H9 (cell line): ENCODE measurements around the gene USP3. TPM values are rescaled to one million over a fixed set of nuclear protein-coding genes. Genes with fewer than 3 reads are reported as not detected.

Experiments
- DNase-seq: peaks from one replicate; pipeline ENCODE4 v3.0.0-alpha.2; 2017
- H2AFZ ChIP-seq: one replicate; pipeline ENCODE4 v1.6.1; 2013; ENCODE audit warnings: mild to moderate bottlenecking, low read length, control low read depth, moderate library complexity
- H2AK5ac ChIP-seq: 2 replicates; pipeline ENCODE4 v1.6.1; 2013; ENCODE audit warnings: low read length, control low read depth, mixed read lengths; ENCODE audit not compliant: insufficient read length
- H2BK120ac ChIP-seq: one replicate; pipeline ENCODE4 v1.6.1; 2013; ENCODE audit warnings: low read depth, mild to moderate bottlenecking, low read length, control low read depth, inconsistent platforms; ENCODE audit not compliant: poor library complexity, severe bottlenecking
- H2BK12ac ChIP-seq: 2 replicates; pipeline ENCODE4 v1.6.1; 2013; ENCODE audit warnings: low read length, control low read depth, mixed read lengths, low read depth; ENCODE audit not compliant: insufficient read length
- H2BK15ac ChIP-seq: 2 replicates; pipeline ENCODE4 v1.6.1; 2013; ENCODE audit warnings: low read depth, low read length, control low read depth
- H2BK20ac ChIP-seq: one replicate; pipeline ENCODE4 v1.6.1; 2013; ENCODE audit warnings: low read depth, mild to moderate bottlenecking, low read length, control low read depth, inconsistent platforms; ENCODE audit not compliant: poor library complexity, severe bottlenecking
- H2BK5ac ChIP-seq: 2 replicates; pipeline ENCODE4 v1.6.1; 2013; ENCODE audit warnings: low read length, control low read depth, mixed read lengths; ENCODE audit not compliant: insufficient read length
- H3K14ac ChIP-seq: 2 replicates; pipeline ENCODE4 v1.6.1; 2013; ENCODE audit warnings: low read length, control low read depth; ENCODE audit not compliant: insufficient read depth
- H3K18ac ChIP-seq: 2 replicates; pipeline ENCODE4 v1.6.1; 2013; ENCODE audit warnings: low read depth, mild to moderate bottlenecking, mixed read lengths, low read length, control low read depth; ENCODE audit not compliant: insufficient read length
- H3K23ac ChIP-seq: 2 replicates; pipeline ENCODE4 v1.6.1; 2013; ENCODE audit warnings: low read length, control low read depth, mixed read lengths, low read depth; ENCODE audit not compliant: insufficient read length
- H3K23me2 ChIP-seq: 2 replicates; pipeline ENCODE4 v1.6.1; 2013; ENCODE audit warnings: low read depth, mild to moderate bottlenecking, mixed read lengths, low read length, control low read depth; ENCODE audit not compliant: insufficient read length, poor library complexity, severe bottlenecking
- H3K27ac ChIP-seq: 2 replicates; pipeline ENCODE4 v1.5.1; 2013; ENCODE audit warnings: low read length, control low read depth, mixed read lengths, low read depth; ENCODE audit not compliant: insufficient read length
- H3K27me3 ChIP-seq: 2 replicates; pipeline ENCODE4 v1.6.1; 2013; ENCODE audit warnings: low read length, control low read depth, inconsistent platforms; ENCODE audit not compliant: insufficient read depth
- H3K4ac ChIP-seq: 2 replicates; pipeline ENCODE4 v1.6.1; 2013; ENCODE audit warnings: low read depth, mild to moderate bottlenecking, control low read depth, inconsistent platforms, low read length, moderate library complexity
- H3K4me1 ChIP-seq: 2 replicates; pipeline ENCODE4 v1.6.1; 2013; ENCODE audit warnings: low read length, control low read depth, inconsistent platforms; ENCODE audit not compliant: insufficient read depth
- H3K4me2 ChIP-seq: 2 replicates; pipeline ENCODE4 v1.6.1; 2013; ENCODE audit warnings: low read length, control low read depth, mixed read lengths; ENCODE audit not compliant: insufficient read length, insufficient read depth
- H3K56ac ChIP-seq: 2 replicates; pipeline ENCODE4 v1.6.1; 2013; ENCODE audit warnings: low read depth, mild to moderate bottlenecking, mixed read lengths, low read length, control low read depth; ENCODE audit not compliant: insufficient read length
- H3K79me1 ChIP-seq: 2 replicates; pipeline ENCODE4 v1.6.1; 2013; ENCODE audit warnings: low read depth, mild to moderate bottlenecking, moderate library complexity, low read length, control low read depth, inconsistent platforms; ENCODE audit not compliant: insufficient read depth, poor library complexity, severe bottlenecking
- H3K79me2 ChIP-seq: 2 replicates; pipeline ENCODE4 v1.6.1; 2013; ENCODE audit warnings: low read length, control low read depth, inconsistent platforms; ENCODE audit not compliant: insufficient read depth
- H3K9ac ChIP-seq: 2 replicates; pipeline ENCODE4 v1.6.1; 2013; ENCODE audit warnings: low read length, control low read depth, mixed read lengths; ENCODE audit not compliant: insufficient read length; ENCODE audit errors: extremely low read depth
- H3K9me3 ChIP-seq: one replicate; pipeline ENCODE4 v1.6.1; 2013; ENCODE audit warnings: low read depth, low read length, inconsistent platforms; ENCODE audit not compliant: control insufficient read depth
- H3T11ph ChIP-seq: one replicate; pipeline ENCODE4 v1.6.1; 2013; ENCODE audit warnings: mild to moderate bottlenecking, low read length, control low read depth, inconsistent platforms
- H4K20me1 ChIP-seq: one replicate; pipeline ENCODE4 v1.6.1; 2013; ENCODE audit not compliant: control insufficient read depth, insufficient read length, insufficient read depth
- H4K5ac ChIP-seq: 2 replicates; pipeline ENCODE4 v1.6.1; 2013; ENCODE audit warnings: low read depth, mild to moderate bottlenecking, mixed read lengths, low read length, control low read depth; ENCODE audit not compliant: insufficient read length
- H4K8ac ChIP-seq: replicated peaks from 2 replicates; pipeline ENCODE4 v1.6.1; 2013; ENCODE audit warnings: low read length, control low read depth, mixed read lengths, low read depth; ENCODE audit not compliant: insufficient read length
- H4K91ac ChIP-seq: 2 replicates; pipeline ENCODE4 v1.6.1; 2013; ENCODE audit warnings: low read depth, mild to moderate bottlenecking, moderate library complexity, mixed read lengths, low read length, control low read depth; ENCODE audit not compliant: insufficient read length
- H3K27ac Mint-ChIP-seq, 3 experiments: 2 replicates in 2 of 3; 3 replicates in 1 of 3; pipeline ENCODE4 v1.8.0; 2020 to 2021; ENCODE audit warnings: mixed read lengths in 3 of 3, mild to moderate bottlenecking in 1 of 3, moderate library complexity in 1 of 3
- H3K27me3 Mint-ChIP-seq: 2 replicates; pipeline ENCODE4 v1.8.0; 2021; ENCODE audit warnings: low read depth, mild to moderate bottlenecking, moderate library complexity, mixed read lengths
- H3K36me3 Mint-ChIP-seq, 3 experiments: 2 replicates in 2 of 3; 3 replicates in 1 of 3; pipeline ENCODE4 v1.8.0; 2020 to 2021; ENCODE audit warnings: low read depth in 3 of 3, mixed read lengths in 3 of 3; ENCODE audit not compliant: insufficient read depth in 1 of 3
- H3K4me1 Mint-ChIP-seq, 2 experiments: 2 replicates each; pipeline ENCODE4 v1.8.0; 2020; ENCODE audit warnings: mixed read lengths in 2 of 2
- H3K4me3 Mint-ChIP-seq, 2 experiments: 2 replicates in 1 of 2; 3 replicates in 1 of 2; pipeline ENCODE4 v1.8.0; 2020 to 2021; ENCODE audit warnings: mild to moderate bottlenecking in 2 of 2, mixed read lengths in 2 of 2, moderate library complexity in 1 of 2
- H3K9me3 Mint-ChIP-seq, 2 experiments: 2 replicates in 1 of 2; 3 replicates in 1 of 2; pipeline ENCODE4 v1.8.0; 2020; ENCODE audit warnings: mild to moderate bottlenecking in 2 of 2, mixed read lengths in 2 of 2, moderate library complexity in 1 of 2
- CTCF ChIP-seq: fragments of 200-600 bp; sonication (generic); conservative IDR thresholded peaks from 3 replicates; pipeline ENCODE4 v1.8.0; 2021; ENCODE audit warnings: antibody characterized with exemption, mild to moderate bottlenecking
- WGBS: extraction: QIAGEN DNeasy Blood & Tissue Kit; methylation state at CpG from one replicate; pipeline ENCODE4 v1.1.7; 2013; ENCODE audit warnings: missing lambda C conversion rate, low lambda C conversion rate, mixed read lengths; ENCODE audit not compliant: insufficient read length; ENCODE audit errors: extremely low coverage; 5-methylcytosine and 5-hydroxymethylcytosine counted together
- total RNA-seq: library from RNA; stranded (reverse); gene quantifications from 2 replicates; pipeline ENCODE4 v1.2.1, GENCODE V29; 2021

The USP3 gene
- total RNA-seq, 1 experiment from 2014 or later: 14.2 TPM

- no peaks in the 10 kb centered on the region for H3K27me3 Mint-ChIP-seq
- Histone ChIP-seq H3K18ac (no peak overlapping the region), H4K20me1 (no peaks in the 10 kb centered on the region), H3K27ac (no peak overlapping the region), H3K14ac (no peak overlapping the region), H3K4ac (no peak overlapping the region), H3K4me2 (no peak overlapping the region), H3T11ph (no peak overlapping the region), H2BK20ac (no peak overlapping the region), H2AFZ (no peak overlapping the region), H2BK15ac (no peak overlapping the region), H3K23ac (no peak overlapping the region), H2BK12ac (no peak overlapping the region), H2BK5ac (no peak overlapping the region), H2AK5ac (no peak overlapping the region), H3K56ac (no peak overlapping the region), H3K79me2 (no peaks in the 10 kb centered on the region), H3K79me1 (no peaks in the 10 kb centered on the region), H2BK120ac (no peak overlapping the region), H4K8ac (no peak overlapping the region), H4K5ac (no peak overlapping the region), H4K91ac (no peak overlapping the region), H3K23me2 (no peaks in the 10 kb centered on the region), H3K9ac (no peak overlapping the region), H3K27me3 (no peaks in the 10 kb centered on the region), H3K4me1 (no peaks in the 10 kb centered on the region), H3K9me3 (no peaks in the 10 kb centered on the region)
- TF ChIP-seq CTCF: no peak
- no CpG with 5 or more reads among the region's 8 CpGs for WGBS
- no peak overlapping the region for H3K27ac Mint-ChIP-seq
- H3K36me3 Mint-ChIP-seq: peaks cover 14 to 56% (median 50%) of the 10 kb centered on the region in 3 experiments; a peak in 6 of 7 replicates
- no peak for DNase-seq
- no peaks in the 10 kb centered on the region for H3K9me3 Mint-ChIP-seq
- H3K4me3 Mint-ChIP-seq: no peak overlapping the region
- H3K4me1 Mint-ChIP-seq: no peaks in the 10 kb centered on the region
These were observed 119.0 kb downstream of the USP3 start for GRCh38 chr15:63623232-63623969.
